Natural killer cell (primary cell): Measurements from ENCODE around the gene ANKRD39. TPM values are rescaled to one million over a fixed set of nuclear protein-coding genes. Genes with fewer than 3 reads are reported as not detected.

Source experiments
- ATAC-seq, 3 donors: fragments of 150-1000 bp in 2 of 3; fragments of 200-7000 bp in 1 of 3; cut with Tn5 transposase; 1 replicate in 1 of 3; 2 replicates in 2 of 3; pipeline ENCODE4 v1.10.0; 2021; ENCODE audit warnings: mild to moderate bottlenecking in 2 of 3, moderate library complexity in 2 of 3
- DNase-seq, 2 donors: peaks; one replicate each; pipeline versions ENCODE4 v3.0.0 to v3.0.0-alpha.2; 2013 to 2021; ENCODE audit warnings: mixed read lengths in 1 of 2
- H3K27ac ChIP-seq: one replicate; pipeline ENCODE4 v1.5.1; 2013; ENCODE audit warnings: mild to moderate bottlenecking, low read length
- H3K27me3 ChIP-seq: one replicate; pipeline ENCODE4 v1.6.1; 2013; ENCODE audit warnings: low read length; ENCODE audit not compliant: control insufficient read depth, insufficient read depth
- H3K36me3 ChIP-seq: one replicate; pipeline ENCODE4 v1.6.1; 2013; ENCODE audit warnings: low read length; ENCODE audit not compliant: control insufficient read depth, insufficient read depth
- H3K4me1 ChIP-seq: one replicate; pipeline ENCODE4 v1.6.1; 2013; ENCODE audit warnings: low read length; ENCODE audit not compliant: control insufficient read depth, insufficient read depth
- H3K4me3 ChIP-seq: one replicate; pipeline ENCODE4 v1.5.1; 2013; ENCODE audit warnings: low read length
- H3K9me3 ChIP-seq: one replicate; pipeline ENCODE4 v1.6.1; 2013; ENCODE audit warnings: low read length; ENCODE audit not compliant: control insufficient read depth, insufficient read depth
- H3K27ac Mint-ChIP-seq, 2 donors: one replicate each; pipeline ENCODE4 v1.8.0; 2022; ENCODE audit warnings: mild to moderate bottlenecking in 2 of 2, mixed read lengths in 2 of 2, moderate library complexity in 1 of 2
- H3K27me3 Mint-ChIP-seq, 2 donors: one replicate each; pipeline ENCODE4 v1.8.0; 2022; ENCODE audit warnings: low read depth in 2 of 2, mixed read lengths in 2 of 2
- H3K36me3 Mint-ChIP-seq: one replicate; pipeline ENCODE4 v1.8.0; 2022; ENCODE audit warnings: mixed read lengths
- H3K4me1 Mint-ChIP-seq, 2 donors: one replicate each; pipeline ENCODE4 v1.8.0; 2022; ENCODE audit warnings: mixed read lengths in 2 of 2
- H3K4me3 Mint-ChIP-seq: one replicate; pipeline ENCODE4 v1.8.0; 2022; ENCODE audit warnings: mild to moderate bottlenecking, moderate library complexity, mixed read lengths
- H3K9me3 Mint-ChIP-seq, 2 donors: one replicate each; pipeline ENCODE4 v1.8.0; 2022; ENCODE audit warnings: mixed read lengths in 2 of 2
- CTCF ChIP-seq: fragments of 200-600 bp; IDR thresholded peaks from one replicate; pipeline ENCODE4 v1.8.0; 2022; ENCODE audit warnings: antibody characterized with exemption
- WGBS: methylation state at CpG from one replicate; pipeline ENCODE4 v1.1.7; 2013; ENCODE audit warnings: missing lambda C conversion rate; ENCODE audit not compliant: insufficient coverage; 5-methylcytosine and 5-hydroxymethylcytosine counted together
- intact Hi-C: fragments of 100-400 bp; cut with micrococcal nuclease; formaldehyde crosslinking; loops from one replicate; pipeline ENCODE4 v1.14.2; 2022
- total RNA-seq, 4 donors: library from RNA; stranded (reverse); fragments of 120-200 nt in 1 of 4; gene quantifications; one replicate each; pipeline versions ENCODE4 v1.2.3 to v1.2.4, GENCODE V29; 2013 to 2022

Gene ANKRD39
- total RNA-seq, 3 donors from 2014 or later (not counting 1 experiment from before 2014, with no cell fraction given): 15.5 to 22.3 (median 21.6) TPM

GRCh38 chr2:96843538-96844268 is 14.1 kb downstream of the ANKRD39 start, which contains the start of gene ANKRD23:
Gene ANKRD23, minus strand, starts transcription at chr2:96844021. Its CDS starts 29 bp downstream, at chr2:96843992.
- intact Hi-C loops: no loop called here
- ATAC-seq (no peak), DNase-seq (no peak)
- Mint-ChIP-seq H3K9me3 (no peaks in the 10 kb centered on the region), H3K27ac (peak within 1 kb of the TSS; percentile 14 to 45), H3K4me1 (peaks cover 11 to 25% of the 10 kb centered on the region in 2 donors), H3K36me3 (no peaks in the 10 kb centered on the region), H3K27me3 (no peaks in the 10 kb centered on the region), H3K4me3 (no peak within 1 kb of the TSS)
- Histone ChIP-seq H3K4me3 (no peak within 1 kb of the TSS), H3K36me3 (peaks cover 12% of the 10 kb centered on the region), H3K9me3 (no peaks in the 10 kb centered on the region), H3K27me3 (no peaks in the 10 kb centered on the region), H3K4me1 (peaks cover 17% of the 10 kb centered on the region), H3K27ac (no peak within 1 kb of the TSS)
- no peak for TF ChIP-seq CTCF
- 97% methylated on average over 14 of the region's 14 CpGs for WGBS

DNA sequence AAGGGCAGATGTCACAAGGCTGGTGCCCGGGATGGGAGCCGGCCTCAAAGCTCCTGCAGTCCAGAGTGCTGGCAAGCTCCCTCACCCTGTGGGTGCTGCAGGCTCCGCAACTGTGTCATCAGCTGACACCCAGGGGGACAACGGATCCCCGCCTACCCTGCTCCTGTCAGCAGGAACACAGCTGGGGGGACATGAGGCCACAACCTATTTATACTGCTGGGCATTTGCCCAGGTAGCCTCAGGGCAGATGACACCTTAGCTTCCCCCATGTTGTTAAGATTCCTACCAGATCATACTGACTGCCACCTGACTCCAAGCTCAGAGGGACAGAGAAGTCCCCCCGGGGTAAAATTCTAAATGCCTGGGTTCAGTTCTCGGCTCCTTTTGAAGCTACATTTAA is 15.2 kb downstream of the ANKRD39 start:
- Mint-ChIP-seq H3K9me3 (no peaks in the 10 kb centered on the region), H3K27me3 (no peaks in the 10 kb centered on the region), H3K4me3 (no peak overlapping the region), H3K36me3 (no peaks in the 10 kb centered on the region), H3K27ac (peak overlapping the region in 1 of 2 donors; percentile 15), H3K4me1 (peaks cover 11 to 25% of the 10 kb centered on the region in 2 donors)
- H3K27ac ChIP-seq: no peak overlapping the region
- peaks cover 6% of the 10 kb centered on the region for H3K36me3 ChIP-seq
- intact Hi-C loops: no loop called here
- no peak for DNase-seq
- ATAC-seq: no peak
- no peak for TF ChIP-seq CTCF
- H3K4me3 ChIP-seq: no peak overlapping the region
- H3K9me3 ChIP-seq: no peaks in the 10 kb centered on the region
- 95% methylated on average over 7 of the region's 7 CpGs for WGBS
- peaks cover 27% of the 10 kb centered on the region for H3K4me1 ChIP-seq
- no peaks in the 10 kb centered on the region for H3K27me3 ChIP-seq

DNA sequence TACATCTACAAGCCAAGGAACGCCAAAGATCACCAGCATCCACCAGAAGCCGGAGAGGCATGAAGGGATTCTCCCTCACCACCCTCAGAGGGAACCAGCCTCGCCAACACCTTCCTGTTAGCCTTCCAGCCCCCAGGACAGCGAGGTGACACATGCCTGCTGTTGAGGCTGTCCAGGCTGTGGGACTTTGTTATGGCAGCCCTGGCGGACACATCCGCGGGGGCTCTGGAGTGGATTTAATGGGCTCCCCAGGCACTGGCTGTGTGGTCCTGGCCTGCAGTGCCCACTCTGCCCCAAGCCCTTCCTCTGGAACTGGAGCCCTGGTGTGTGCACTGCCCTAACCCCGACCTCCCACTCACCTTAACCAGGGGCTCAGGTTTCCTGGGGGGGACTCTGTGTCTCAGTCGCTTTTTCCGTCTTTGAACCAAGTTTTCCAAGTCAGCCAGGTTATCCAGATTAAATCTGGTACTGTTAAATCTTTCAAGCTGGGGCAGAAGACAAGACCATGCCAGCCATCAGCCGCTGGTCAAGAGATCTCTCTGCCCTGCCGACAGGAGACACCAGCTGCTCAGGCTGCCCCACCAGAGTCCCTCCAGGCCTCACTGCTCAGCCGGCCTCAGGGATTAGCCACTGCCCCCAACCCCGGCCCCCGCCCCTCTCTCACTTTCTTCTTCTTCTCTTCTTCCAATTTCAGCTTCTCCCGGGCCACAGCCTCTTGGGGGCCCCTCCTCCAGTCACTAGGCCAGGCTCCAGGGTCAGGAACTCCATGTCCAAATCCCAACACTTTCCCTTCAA is 15.9 kb downstream of the ANKRD39 start:
- Histone ChIP-seq H3K4me3 (no peak overlapping the region), H3K4me1 (peaks cover 27% of the 10 kb centered on the region), H3K27me3 (no peaks in the 10 kb centered on the region), H3K27ac (no peak overlapping the region), H3K36me3 (peaks cover 6% of the 10 kb centered on the region), H3K9me3 (no peaks in the 10 kb centered on the region)
- intact Hi-C loops: no loop called here
- Mint-ChIP-seq H3K9me3 (no peaks in the 10 kb centered on the region), H3K4me1 (peaks cover 11 to 25% of the 10 kb centered on the region in 2 donors), H3K4me3 (peak overlapping the region; percentile 31), H3K27ac (peak overlapping the region in 1 of 2 donors; percentile 15), H3K27me3 (no peaks in the 10 kb centered on the region), H3K36me3 (no peaks in the 10 kb centered on the region)
- no peak for TF ChIP-seq CTCF
- WGBS: 95% methylated on average over 16 of the region's 16 CpGs
- ATAC-seq (no peak), DNase-seq (no peak)
